ENCODE measurements around the gene PTBP3.

The PTBP3 gene

GRCh38 chr9:112245126-112245525 is 88.3 kb downstream of the PTBP3 start:
- DNase-seq = no peak
- TF ChIP-seq, protein P1, sequence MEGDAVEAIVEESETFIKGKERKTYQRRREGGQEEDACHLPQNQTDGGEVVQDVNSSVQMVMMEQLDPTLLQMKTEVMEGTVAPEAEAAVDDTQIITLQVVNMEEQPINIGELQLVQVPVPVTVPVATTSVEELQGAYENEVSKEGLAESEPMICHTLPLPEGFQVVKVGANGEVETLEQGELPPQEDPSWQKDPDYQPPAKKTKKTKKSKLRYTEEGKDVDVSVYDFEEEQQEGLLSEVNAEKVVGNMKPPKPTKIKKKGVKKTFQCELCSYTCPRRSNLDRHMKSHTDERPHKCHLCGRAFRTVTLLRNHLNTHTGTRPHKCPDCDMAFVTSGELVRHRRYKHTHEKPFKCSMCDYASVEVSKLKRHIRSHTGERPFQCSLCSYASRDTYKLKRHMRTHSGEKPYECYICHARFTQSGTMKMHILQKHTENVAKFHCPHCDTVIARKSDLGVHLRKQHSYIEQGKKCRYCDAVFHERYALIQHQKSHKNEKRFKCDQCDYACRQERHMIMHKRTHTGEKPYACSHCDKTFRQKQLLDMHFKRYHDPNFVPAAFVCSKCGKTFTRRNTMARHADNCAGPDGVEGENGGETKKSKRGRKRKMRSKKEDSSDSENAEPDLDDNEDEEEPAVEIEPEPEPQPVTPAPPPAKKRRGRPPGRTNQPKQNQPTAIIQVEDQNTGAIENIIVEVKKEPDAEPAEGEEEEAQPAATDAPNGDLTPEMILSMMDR (IDR thresholded peaks at IDR 0.05; ENCODE audit: low read depth, low read length) = no peak
- no peaks in the 10 kb centered on the region for H3K4me1 ChIP-seq
- H3K27me3 ChIP-seq = no peaks in the 10 kb centered on the region
- no peak overlapping the region for H3K4me3 ChIP-seq (ENCODE audit: low read depth, low read length)
- H3K36me3 ChIP-seq = no peaks in the 10 kb centered on the region
- no peaks in the 10 kb centered on the region for H3K9me3 ChIP-seq

DNA sequence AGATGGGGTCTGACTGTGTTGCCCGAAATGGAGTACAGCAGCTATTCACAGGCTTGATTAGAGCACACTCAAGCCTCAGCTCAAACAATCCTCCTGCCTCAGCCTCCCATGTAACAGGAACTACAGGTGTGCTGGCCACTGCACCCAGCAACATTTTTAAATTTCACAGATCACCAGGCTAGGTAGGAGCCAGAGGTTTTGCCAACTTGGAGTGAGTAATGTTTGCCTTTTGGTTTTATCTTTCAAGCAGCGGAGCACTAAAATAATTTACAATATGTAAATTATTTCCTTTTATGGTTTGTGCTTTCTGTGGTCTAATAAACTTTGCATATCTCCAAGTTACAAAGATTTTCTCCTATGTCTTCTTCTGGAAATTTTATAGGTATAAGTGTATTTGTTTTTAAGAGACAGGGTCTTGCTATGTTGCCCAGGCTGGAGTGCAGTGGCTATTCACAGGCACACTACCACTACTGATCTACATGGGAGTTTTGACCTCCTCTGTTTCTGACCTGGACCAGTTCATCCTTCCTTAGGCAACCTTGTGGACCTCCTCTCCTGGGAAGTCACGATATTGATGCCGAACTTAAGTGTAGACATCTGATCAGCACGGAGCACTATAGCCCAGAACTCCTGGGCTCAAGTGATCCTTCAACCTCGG is 91.1 kb downstream of the PTBP3 start:
- TF ChIP-seq, protein P1 (IDR thresholded peaks at IDR 0.05; ENCODE audit: low read depth, low read length) = no peak
- no peaks in the 10 kb centered on the region for H3K9me3 ChIP-seq
- DNase-seq = no peak
- H3K4me1 ChIP-seq = no peaks in the 10 kb centered on the region
- no peaks in the 10 kb centered on the region for H3K27me3 ChIP-seq
- no peak overlapping the region for H3K4me3 ChIP-seq (ENCODE audit: low read depth, low read length)
- no peaks in the 10 kb centered on the region for H3K36me3 ChIP-seq

GRCh38 chr9:112241491-112241890 is 91.9 kb downstream of the PTBP3 start:
- TF ChIP-seq, protein P1 (IDR thresholded peaks at IDR 0.05; ENCODE audit: low read depth, low read length) = no peak
- no peaks in the 10 kb centered on the region for H3K9me3 ChIP-seq
- no peak for DNase-seq
- H3K4me1 ChIP-seq = no peaks in the 10 kb centered on the region
- H3K27me3 ChIP-seq = no peaks in the 10 kb centered on the region
- no peak overlapping the region for H3K4me3 ChIP-seq (ENCODE audit: low read depth, low read length)
- no peaks in the 10 kb centered on the region for H3K36me3 ChIP-seq

DNA sequence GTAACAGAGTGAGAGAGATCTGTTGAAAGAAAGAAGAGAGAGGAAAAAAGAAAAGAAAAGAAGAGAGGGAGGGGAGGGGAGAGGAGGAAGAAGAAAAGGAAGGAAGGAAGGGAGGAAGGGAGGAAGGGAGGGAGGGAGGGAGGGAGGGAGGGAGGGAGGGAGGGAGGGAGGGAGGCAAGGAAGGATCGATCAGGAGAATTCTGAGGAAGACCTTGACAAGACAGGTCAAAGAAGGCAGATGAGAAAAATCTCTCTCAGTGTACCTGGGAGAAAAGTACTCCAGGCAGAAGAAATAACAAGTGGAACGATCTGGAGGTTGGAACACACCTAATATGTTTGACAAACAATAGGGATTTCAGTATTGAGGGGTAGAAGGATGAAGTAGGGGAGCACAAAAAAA is 93.7 kb downstream of the PTBP3 start:
- Histone ChIP-seq H3K4me1 (peaks cover 7% of the 10 kb centered on the region; the same call in 1 of the 2 replicates), H3K36me3 (no peaks in the 10 kb centered on the region), H3K4me3 (ENCODE audit: low read depth, low read length) (no peak overlapping the region), H3K27me3 (no peaks in the 10 kb centered on the region), H3K9me3 (no peaks in the 10 kb centered on the region)
- TF ChIP-seq, protein P1 (IDR thresholded peaks at IDR 0.05; ENCODE audit: low read depth, low read length) = no peak
- DNase-seq = no peak

DNA sequence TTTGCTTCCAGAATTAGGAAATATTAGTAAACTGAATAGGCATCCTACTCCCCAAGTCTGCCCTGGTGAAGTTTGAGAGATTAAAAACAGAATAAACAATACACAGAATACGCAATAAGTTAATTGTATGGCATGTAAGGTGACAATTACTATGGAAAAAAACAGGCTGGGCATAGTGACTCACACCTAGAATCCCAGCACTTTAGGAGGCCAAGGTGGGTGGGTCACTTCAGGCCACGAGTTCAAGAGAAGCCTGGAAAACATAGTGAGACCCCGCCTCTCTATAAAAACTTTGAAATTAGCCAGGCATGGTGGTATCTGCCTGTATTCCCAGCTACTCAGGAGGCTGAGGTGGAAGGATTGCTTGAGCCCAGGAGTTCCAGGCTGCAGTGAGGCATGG is 94.1 kb downstream of the PTBP3 start:
- Histone ChIP-seq H3K4me3 (ENCODE audit: low read depth, low read length) (no peak overlapping the region), H3K4me1 (peaks cover 10% of the 10 kb centered on the region; the same call in 1 of the 2 replicates), H3K27me3 (no peaks in the 10 kb centered on the region), H3K9me3 (no peaks in the 10 kb centered on the region), H3K36me3 (no peaks in the 10 kb centered on the region)
- DNase-seq = no peak
- TF ChIP-seq, protein P1 (IDR thresholded peaks at IDR 0.05; ENCODE audit: low read depth, low read length) = no peak

- no peak for DNase-seq
- Histone ChIP-seq H3K36me3 (no peaks in the 10 kb centered on the region), H3K4me1 (peaks cover 15% of the 10 kb centered on the region), H3K27me3 (no peaks in the 10 kb centered on the region), H3K9me3 (no peaks in the 10 kb centered on the region), H3K4me3 (ENCODE audit: low read depth, low read length) (no peak overlapping the region)
- TF ChIP-seq, protein P1 (IDR thresholded peaks at IDR 0.05; ENCODE audit: low read depth, low read length) = no peak
These were observed 98.6 kb downstream of the PTBP3 start for GRCh38 chr9:112234779-112235178.
